ENCODE data around the gene MCL1.

MCL1 gene

DNA sequence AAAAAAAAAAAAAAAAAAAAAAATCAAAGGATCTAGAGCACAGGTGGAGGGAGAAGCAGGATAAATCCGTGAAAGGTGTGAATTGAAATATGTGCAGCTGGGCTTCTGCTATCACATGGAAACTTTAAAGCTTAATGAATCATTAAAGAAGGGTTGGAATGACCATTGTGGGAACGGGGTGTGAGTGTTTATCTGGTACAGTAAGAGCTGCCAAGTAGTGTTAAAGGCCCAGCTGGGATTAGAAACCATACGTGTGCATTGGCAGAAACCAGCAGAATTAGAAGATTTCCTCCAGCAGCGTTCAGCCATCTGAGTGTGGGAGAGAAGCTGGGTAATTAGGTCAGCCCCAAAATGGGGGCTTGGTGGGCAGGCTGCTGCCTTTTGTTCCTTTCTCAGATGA is 50.4 kb downstream of the MCL1 start:
- peaks cover 9% of the 10 kb centered on the region; the same call in 1 of the 2 replicates for H3K4me1 ChIP-seq (ENCODE audit: low read length)
- H4K20me1 ChIP-seq (ENCODE audit: insufficient read depth, low read length) = no peaks in the 10 kb centered on the region
- TF ChIP-seq, protein P1, sequence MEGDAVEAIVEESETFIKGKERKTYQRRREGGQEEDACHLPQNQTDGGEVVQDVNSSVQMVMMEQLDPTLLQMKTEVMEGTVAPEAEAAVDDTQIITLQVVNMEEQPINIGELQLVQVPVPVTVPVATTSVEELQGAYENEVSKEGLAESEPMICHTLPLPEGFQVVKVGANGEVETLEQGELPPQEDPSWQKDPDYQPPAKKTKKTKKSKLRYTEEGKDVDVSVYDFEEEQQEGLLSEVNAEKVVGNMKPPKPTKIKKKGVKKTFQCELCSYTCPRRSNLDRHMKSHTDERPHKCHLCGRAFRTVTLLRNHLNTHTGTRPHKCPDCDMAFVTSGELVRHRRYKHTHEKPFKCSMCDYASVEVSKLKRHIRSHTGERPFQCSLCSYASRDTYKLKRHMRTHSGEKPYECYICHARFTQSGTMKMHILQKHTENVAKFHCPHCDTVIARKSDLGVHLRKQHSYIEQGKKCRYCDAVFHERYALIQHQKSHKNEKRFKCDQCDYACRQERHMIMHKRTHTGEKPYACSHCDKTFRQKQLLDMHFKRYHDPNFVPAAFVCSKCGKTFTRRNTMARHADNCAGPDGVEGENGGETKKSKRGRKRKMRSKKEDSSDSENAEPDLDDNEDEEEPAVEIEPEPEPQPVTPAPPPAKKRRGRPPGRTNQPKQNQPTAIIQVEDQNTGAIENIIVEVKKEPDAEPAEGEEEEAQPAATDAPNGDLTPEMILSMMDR (IDR thresholded peaks at IDR 0.05; ENCODE audit: low read depth, low read length) = no peak
- no peak for TF ChIP-seq EZH2phosphoT487 (IDR thresholded peaks at IDR 0.05; ENCODE audit: low read depth)
- no peak overlapping the region for H3K4me3 ChIP-seq (ENCODE audit: low read length)
- H3K9me3 ChIP-seq (ENCODE audit: insufficient read depth, low read length) = no peaks in the 10 kb centered on the region
- H3K4me2 ChIP-seq (ENCODE audit: low read length) = no peak overlapping the region
- H2AFZ ChIP-seq (ENCODE audit: low read depth, low read length) = peak overlapping the region; percentile 35; the same call in 1 of the 2 replicates
- H3K9ac ChIP-seq (ENCODE audit: low read length) = no peak overlapping the region
- no peak overlapping the region for H3K27ac ChIP-seq (ENCODE audit: low read length)
- no peaks in the 10 kb centered on the region for H3K27me3 ChIP-seq (ENCODE audit: low read depth, low read length)
- no peaks in the 10 kb centered on the region for H3K36me3 ChIP-seq (replicated peaks; ENCODE audit: low read depth, low read length)
- H3K79me2 ChIP-seq (ENCODE audit: low read length) = no peaks in the 10 kb centered on the region

DNA sequence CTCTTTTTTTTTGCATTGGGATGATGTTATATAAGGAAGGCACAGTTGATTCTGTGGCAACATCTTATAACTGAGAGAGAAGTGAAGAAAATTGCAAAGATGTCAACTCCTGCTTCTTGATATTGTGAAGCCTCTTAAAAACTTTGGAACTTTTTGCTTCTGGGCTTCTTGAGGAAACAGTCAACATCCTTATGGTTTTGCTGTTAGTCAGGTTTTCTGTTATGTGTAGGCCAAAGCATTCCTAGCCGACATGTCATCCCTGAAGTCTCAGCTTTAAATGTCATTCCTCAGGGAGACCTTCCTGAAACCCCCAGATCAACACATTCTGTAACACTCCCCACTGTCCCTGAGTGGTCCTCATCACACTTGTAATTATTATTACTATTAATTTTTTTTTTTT is 51.2 kb downstream of the MCL1 start:
- H3K9me3 ChIP-seq (ENCODE audit: insufficient read depth, low read length) = no peaks in the 10 kb centered on the region
- H3K9ac ChIP-seq (ENCODE audit: low read length) = no peak overlapping the region
- no peaks in the 10 kb centered on the region for H4K20me1 ChIP-seq (ENCODE audit: insufficient read depth, low read length)
- no peak overlapping the region for H3K4me2 ChIP-seq (ENCODE audit: low read length)
- no peaks in the 10 kb centered on the region for H3K79me2 ChIP-seq (ENCODE audit: low read length)
- peaks cover 9% of the 10 kb centered on the region; the same call in 1 of the 2 replicates for H3K4me1 ChIP-seq (ENCODE audit: low read length)
- no peak overlapping the region for H3K4me3 ChIP-seq (ENCODE audit: low read length)
- H2AFZ ChIP-seq (ENCODE audit: low read depth, low read length) = no peak overlapping the region
- no peaks in the 10 kb centered on the region for H3K36me3 ChIP-seq (replicated peaks; ENCODE audit: low read depth, low read length)
- no peak for TF ChIP-seq EZH2phosphoT487 (IDR thresholded peaks at IDR 0.05; ENCODE audit: low read depth)
- TF ChIP-seq, protein P1 (IDR thresholded peaks at IDR 0.05; ENCODE audit: low read depth, low read length) = no peak
- no peaks in the 10 kb centered on the region for H3K27me3 ChIP-seq (ENCODE audit: low read depth, low read length)
- H3K27ac ChIP-seq (ENCODE audit: low read length) = no peak overlapping the region

DNA sequence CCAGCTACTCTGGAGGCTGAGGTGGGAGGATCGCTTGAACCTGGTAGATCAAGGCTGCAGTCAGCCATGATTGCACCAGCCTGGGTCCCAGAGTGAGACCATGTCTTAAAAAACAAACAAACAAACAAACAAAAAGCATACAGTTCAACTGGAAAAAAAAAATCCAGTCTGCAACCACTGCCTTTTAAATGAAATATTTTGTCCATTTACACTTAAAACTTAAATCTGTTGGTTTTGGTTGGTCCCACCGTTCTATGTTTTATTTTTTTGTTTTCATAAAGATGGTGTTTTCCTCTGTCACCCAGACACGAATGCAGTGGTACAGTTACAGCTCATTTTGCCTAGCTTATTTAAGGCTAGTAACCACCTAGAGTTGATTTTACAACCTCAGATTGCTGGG is 54.1 kb downstream of the MCL1 start:
- Histone ChIP-seq H2AFZ (ENCODE audit: low read depth, low read length) (no peak overlapping the region), H3K4me3 (ENCODE audit: low read length) (no peak overlapping the region)

More for the DNA sequence above, 54.1 kb downstream of the MCL1 start:
- Histone ChIP-seq H3K27me3 (ENCODE audit: low read depth, low read length) (no peaks in the 10 kb centered on the region), H4K20me1 (ENCODE audit: insufficient read depth, low read length) (no peaks in the 10 kb centered on the region), H3K36me3 (replicated peaks; ENCODE audit: low read depth, low read length) (no peaks in the 10 kb centered on the region), H3K9ac (ENCODE audit: low read length) (no peak overlapping the region), H3K79me2 (ENCODE audit: low read length) (no peaks in the 10 kb centered on the region), H3K4me2 (ENCODE audit: low read length) (no peak overlapping the region), H3K4me1 (ENCODE audit: low read length) (peaks cover 9% of the 10 kb centered on the region; the same call in 1 of the 2 replicates), H3K27ac (ENCODE audit: low read length) (no peak overlapping the region), H3K9me3 (ENCODE audit: insufficient read depth, low read length) (no peaks in the 10 kb centered on the region)
- no peak for TF ChIP-seq EZH2phosphoT487 (IDR thresholded peaks at IDR 0.05; ENCODE audit: low read depth)
- TF ChIP-seq, protein P1 (IDR thresholded peaks at IDR 0.05; ENCODE audit: low read depth, low read length) = no peak
